HG03196 (cell line): ENCODE measurements around the gene HDDC2.

Source experiments
- ATAC-seq: cut with Tn5 transposase; IDR thresholded peaks from one replicate; pipeline ENCODE4 v1.9.1; 2021; ENCODE audit not compliant: unreplicated experiment

HDDC2 gene

DNA sequence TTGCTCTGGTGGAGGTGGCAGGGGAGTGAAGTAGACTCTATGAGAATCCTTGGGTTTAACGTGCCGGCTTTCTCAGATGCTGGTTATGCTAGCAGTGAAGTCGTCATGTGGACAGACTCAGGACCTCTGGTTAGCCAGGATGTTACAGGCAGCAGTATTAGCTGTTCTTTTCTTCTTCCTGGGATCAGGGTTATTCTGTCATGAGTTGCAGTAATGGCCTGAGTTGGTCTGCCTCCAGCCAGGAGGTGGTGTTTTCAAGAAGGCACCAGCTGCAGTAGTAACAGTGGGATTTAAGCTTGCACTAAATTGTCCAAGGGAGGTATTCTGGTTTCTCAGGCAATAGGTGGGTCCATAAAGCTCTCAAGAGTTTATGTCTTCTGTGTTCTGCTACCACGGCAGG lies 56.7 kb downstream of the HDDC2 start:
- ATAC-seq: no peak

DNA sequence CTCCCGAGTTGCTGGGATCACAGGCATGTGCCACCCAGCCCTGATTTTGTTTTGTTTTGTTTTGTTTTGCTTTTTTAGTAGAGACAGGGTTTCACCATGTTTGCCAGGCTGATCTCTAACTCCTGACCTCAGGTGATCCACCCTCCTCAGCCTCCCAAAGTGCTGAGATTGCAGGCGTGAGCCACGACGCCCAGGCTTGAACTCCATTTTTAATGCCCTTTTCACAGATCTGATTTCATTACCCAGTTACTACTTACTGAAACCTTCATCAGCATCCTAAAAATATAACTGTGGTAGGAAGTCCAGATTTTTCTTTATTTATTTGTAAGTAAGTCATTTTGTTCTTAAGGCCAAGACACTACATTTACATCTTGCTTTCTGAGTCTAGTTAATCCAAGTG lies 64.0 kb downstream of the HDDC2 start:
- no peak for ATAC-seq

DNA sequence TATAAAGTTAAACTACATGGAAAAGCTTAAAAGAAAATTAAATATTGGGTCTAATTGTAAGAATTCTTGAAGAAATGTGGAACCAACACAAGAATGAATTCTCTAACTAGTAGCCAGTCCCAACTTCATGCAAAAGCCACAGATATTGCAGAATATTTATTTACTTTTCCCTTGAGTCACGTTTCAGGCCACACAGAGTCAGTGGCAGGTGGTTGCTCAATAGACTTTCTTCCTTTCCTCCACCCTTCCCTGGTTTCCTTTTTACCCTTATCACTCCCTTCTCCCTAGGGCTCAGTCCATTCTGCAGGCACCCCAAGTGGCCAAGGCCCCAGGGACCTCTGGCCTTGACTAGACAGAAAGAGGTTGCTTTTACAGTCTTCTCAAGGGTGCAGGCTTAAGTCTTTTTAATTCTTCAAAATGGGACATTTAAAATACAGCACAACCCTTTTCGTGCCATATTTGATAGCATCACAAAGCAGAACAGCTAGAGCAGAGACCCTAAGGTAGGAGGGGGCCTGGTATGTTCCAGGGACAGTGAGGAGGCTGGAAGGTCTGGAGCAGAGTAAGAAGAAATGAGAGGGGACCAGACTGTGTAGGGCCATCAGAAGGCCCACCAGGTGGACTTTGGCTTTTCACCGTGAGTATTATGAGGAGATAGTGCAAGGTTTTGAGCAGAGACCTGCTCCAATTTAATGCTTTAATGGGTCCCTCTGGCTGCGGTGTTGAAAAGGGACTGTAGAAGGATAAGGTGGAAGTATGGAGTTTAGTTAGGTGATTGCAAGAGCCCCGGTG lies 65.0 kb downstream of the HDDC2 start:
- no peak for ATAC-seq

- ATAC-seq: no peak
Observed at GRCh38 chr6:125233202-125233601, 68.6 kb downstream of the HDDC2 start.

DNA sequence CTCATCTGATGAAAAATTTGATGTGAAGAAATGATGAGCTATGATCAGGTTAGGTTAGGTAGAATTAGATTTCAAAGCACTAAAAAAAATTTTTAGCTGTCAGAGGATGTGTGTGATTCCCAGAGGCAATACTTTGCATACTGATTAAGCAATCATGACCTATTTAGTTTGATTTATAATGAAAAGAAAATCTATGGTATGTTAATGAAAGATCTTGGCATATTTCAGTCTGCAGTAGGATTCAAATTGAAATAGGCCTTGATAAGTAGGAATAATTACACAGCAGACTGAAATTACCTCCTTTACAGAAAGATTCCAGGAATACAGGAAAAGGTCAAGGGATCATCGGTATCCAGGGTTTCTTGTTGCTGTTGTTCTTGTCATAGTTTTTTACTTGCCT lies 69.3 kb downstream of the HDDC2 start:
- ATAC-seq: no peak

- no peak for ATAC-seq
Observed at GRCh38 chr6:125231574-125232343, 70.0 kb downstream of the HDDC2 start.

- no peak for ATAC-seq
Observed at GRCh38 chr6:125231133-125231532, 70.6 kb downstream of the HDDC2 start.

DNA sequence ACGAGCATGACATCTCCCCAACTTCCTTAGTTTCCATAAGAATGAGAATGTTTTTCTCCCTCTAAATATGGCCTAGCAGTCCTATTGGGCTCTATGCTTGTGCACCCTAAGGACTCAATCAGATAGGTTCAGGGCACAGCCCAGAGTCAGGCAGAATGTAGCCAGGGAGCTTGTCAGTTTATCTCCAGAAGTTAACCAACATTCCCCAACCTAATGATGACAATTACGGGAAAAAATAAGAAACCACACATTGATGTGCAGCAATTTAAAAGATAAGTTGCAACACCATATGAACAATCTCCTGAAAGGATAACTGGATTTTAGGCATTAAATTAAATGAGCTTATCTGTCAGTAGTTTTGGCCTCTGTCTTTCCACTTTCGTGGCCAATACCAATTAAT lies 71.1 kb downstream of the HDDC2 start:
- no peak for ATAC-seq

- ATAC-seq: no peak
Observed at GRCh38 chr6:125228981-125229479, 72.7 kb downstream of the HDDC2 start.

DNA sequence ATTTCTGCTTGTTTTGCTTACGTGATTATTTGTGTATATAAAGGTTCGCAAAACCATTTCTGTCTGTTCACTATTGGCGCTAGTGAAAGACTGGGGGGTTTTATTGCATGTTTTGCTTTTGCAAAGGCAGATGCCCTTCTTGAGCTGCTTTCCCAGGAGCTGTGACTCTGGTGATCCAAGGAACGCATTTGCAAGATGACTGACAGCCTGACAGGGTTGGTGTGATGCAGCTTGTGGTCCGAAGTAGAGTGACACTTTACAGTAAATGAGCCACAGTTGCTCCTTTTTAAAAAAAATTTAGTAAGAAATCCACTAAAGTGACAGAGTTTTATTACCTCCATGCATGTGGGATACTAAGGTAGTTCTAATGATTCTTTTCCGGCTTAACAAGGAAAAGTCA lies 74.5 kb downstream of the HDDC2 start:
- no peak for ATAC-seq
